ENCODE data around the gene CBX8.

Gene CBX8

GRCh38 chr17:79814974-79815835 lies 18.3 kb upstream of the CBX8 start:
- Histone ChIP-seq H3K27ac (ENCODE audit: low read depth, low read length) (no peak overlapping the region), H3K9ac (ENCODE audit: low read length) (no peak overlapping the region), H3K4me3 (ENCODE audit: low read depth in 1 of 2, low read length in 2 of 2) (no peak overlapping the region), H3K4me1 (ENCODE audit: insufficient read depth, low read length) (peaks cover 18% of the 10 kb centered on the region), H3K9me3 (ENCODE audit: low read length) (no peaks in the 10 kb centered on the region), H3K27me3 (ENCODE audit: control insufficient read depth in 1 of 2, insufficient read depth in 2 of 2, low read length in 2 of 2) (peaks cover 28 to 62% of the 10 kb centered on the region in 2 donors), H3K36me3 (ENCODE audit: insufficient read depth, low read length) (no peaks in the 10 kb centered on the region)

DNA sequence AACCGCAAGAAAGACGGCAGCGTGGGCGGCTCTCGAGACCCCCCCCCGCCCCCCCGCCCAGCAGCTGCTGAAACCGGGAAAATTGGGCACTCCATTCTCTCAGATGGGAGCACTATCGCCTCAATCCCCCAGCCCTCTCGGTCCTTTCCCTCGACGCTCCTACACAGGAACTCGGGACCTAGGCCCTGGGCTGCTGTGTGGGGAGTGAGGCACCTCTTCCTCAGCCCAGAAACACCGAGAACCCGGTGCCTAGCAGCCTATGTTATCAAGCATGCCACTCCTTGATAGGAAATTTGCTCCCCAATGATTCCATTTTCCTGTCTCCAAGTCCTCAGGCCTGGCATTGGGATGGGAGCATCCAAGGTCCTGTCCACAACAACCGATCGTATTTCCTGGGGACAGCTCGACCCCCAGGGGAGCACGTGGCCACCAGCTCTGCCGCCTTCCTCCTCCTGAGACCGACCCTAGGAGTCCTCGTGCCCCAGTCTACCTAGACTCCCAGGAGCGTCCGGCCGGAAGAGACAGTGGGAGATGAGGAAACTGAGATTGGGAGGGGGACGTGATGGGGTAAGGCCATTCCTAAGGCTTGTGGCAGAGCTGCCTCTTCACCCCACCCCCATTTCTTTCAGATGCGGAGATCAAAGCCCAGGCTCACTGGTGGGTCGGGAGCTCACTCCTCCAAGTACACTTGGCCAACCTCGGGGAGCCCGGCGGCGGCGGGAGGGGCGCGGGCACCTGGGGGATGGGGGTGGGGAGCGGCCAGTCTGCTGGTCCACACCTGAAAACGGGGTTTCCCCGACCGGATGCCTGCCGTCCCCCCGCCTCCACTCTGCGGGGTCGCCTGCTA lies 17.5 kb upstream of the CBX8 start:
- Histone ChIP-seq H3K9ac (ENCODE audit: low read length) (no peak overlapping the region), H3K27ac (ENCODE audit: low read depth, low read length) (no peak overlapping the region), H3K9me3 (ENCODE audit: low read length) (no peaks in the 10 kb centered on the region), H3K4me3 (ENCODE audit: low read depth in 1 of 2, low read length in 2 of 2) (no peak overlapping the region), H3K4me1 (ENCODE audit: insufficient read depth, low read length) (peaks cover 18% of the 10 kb centered on the region), H3K27me3 (ENCODE audit: control insufficient read depth in 1 of 2, insufficient read depth in 2 of 2, low read length in 2 of 2) (peaks cover 29 to 63% of the 10 kb centered on the region in 2 donors), H3K36me3 (ENCODE audit: insufficient read depth, low read length) (no peaks in the 10 kb centered on the region)

DNA sequence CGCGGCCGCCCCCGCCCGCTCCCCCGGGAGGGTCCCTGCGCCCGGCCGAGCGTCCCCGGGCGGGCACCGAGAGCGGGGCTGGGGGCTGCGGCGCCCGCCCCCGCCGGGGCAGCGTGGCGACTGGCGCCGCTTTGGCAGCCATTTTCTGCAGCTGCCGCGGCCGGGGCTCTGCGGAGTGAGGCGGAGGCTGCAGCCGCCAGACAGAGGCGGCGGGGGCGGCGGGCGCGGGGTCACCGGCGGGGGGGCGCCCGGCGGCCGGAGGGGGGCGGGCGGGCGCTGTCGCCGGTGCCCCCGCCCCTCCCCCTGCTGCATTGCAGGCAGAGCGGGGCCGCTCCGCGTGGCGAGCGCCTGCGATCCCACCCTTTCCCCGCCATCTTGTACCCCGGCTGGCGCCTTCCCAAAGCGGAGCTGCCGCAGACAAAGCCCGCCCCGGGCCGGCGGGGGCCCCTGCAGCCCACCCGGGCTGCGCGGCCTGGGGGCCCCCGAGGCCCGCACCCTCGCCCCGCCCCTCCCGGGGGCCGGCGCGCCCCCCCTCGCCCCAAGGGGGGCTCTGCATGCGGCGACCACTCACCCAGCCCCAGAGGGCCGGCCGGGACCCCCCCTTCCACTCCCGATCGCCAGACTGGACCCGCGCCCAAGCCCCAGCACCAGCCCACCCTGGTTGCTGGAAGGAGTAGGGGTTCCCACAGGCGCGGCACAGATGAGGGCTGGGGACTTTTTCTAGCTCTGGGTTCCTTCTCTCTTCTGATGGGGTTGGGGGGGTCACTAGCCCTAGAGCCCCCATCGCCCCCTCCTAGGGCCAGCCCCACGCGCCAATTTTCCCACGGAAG lies 16.6 kb upstream of the CBX8 start:
- Histone ChIP-seq H3K36me3 (ENCODE audit: insufficient read depth, low read length) (no peaks in the 10 kb centered on the region), H3K27me3 (ENCODE audit: control insufficient read depth in 1 of 2, insufficient read depth in 2 of 2, low read length in 2 of 2) (peaks cover 37 to 72% of the 10 kb centered on the region in 2 donors), H3K9ac (ENCODE audit: low read length) (no peak overlapping the region), H3K27ac (ENCODE audit: low read depth, low read length) (no peak overlapping the region), H3K4me3 (ENCODE audit: low read depth in 1 of 2, low read length in 2 of 2) (no peak overlapping the region), H3K9me3 (ENCODE audit: low read length) (no peaks in the 10 kb centered on the region), H3K4me1 (ENCODE audit: insufficient read depth, low read length) (peaks cover 18% of the 10 kb centered on the region)

DNA sequence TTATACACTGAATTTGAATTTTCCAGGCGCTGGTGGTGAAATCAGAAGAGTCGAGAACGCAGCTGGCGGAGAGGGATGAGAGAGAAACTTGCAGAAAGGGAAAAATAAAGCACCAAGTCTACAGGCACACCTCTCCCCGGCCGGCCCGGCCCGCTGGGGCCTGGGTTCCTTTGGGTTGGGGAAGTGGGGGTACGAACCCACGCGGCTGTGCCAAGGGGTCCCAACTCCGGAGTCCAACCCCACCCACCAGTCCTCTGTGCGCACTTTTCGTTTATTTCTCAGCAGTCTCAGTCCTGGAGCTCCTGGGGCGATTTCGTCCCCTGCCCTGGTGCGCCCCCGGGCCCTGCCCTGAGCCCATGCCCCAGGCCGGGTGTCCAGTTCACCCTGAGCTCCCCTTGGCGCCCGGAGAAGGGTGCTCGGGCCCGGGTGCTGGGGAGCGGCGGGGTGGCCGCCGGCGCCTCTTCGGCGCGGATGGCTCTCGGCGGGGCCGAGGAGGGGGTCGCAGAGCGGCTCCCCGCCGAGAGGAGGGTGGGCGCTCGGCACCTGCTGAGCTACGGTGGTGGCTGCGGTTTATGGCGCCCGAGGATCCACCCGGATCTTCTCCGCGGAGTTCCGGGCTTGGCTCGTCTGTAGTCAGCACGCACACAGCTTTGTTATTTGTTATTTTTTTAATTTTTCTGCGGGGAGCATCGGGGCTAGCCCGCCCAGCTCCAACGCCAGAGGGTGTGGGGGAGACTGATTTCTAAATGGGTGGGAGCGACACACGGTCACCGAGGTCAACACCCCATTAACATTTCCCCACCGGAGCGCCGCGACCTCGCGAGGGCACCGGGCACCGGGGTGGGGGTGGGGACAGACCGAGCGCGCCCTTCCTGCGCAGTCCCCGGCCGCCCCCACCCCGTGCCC lies 15.7 kb upstream of the CBX8 start:
- Histone ChIP-seq H3K27me3 (ENCODE audit: control insufficient read depth in 1 of 2, insufficient read depth in 2 of 2, low read length in 2 of 2) (peaks cover 47 to 77% of the 10 kb centered on the region in 2 donors), H3K9me3 (ENCODE audit: low read length) (no peaks in the 10 kb centered on the region), H3K27ac (ENCODE audit: low read depth, low read length) (no peak overlapping the region), H3K36me3 (ENCODE audit: insufficient read depth, low read length) (no peaks in the 10 kb centered on the region), H3K4me1 (ENCODE audit: insufficient read depth, low read length) (peaks cover 18% of the 10 kb centered on the region), H3K9ac (ENCODE audit: low read length) (no peak overlapping the region), H3K4me3 (ENCODE audit: low read depth in 1 of 2, low read length in 2 of 2) (no peak overlapping the region)

- Histone ChIP-seq H3K9ac (ENCODE audit: low read length) (no peak overlapping the region), H3K9me3 (ENCODE audit: low read length) (no peaks in the 10 kb centered on the region), H3K27ac (ENCODE audit: low read depth, low read length) (no peak overlapping the region), H3K27me3 (ENCODE audit: control insufficient read depth in 1 of 2, insufficient read depth in 2 of 2, low read length in 2 of 2) (peaks cover 53 to 84% of the 10 kb centered on the region in 2 donors), H3K36me3 (ENCODE audit: insufficient read depth, low read length) (no peaks in the 10 kb centered on the region), H3K4me3 (ENCODE audit: low read depth in 1 of 2, low read length in 2 of 2) (no peak overlapping the region), H3K4me1 (ENCODE audit: insufficient read depth, low read length) (peaks cover 18% of the 10 kb centered on the region)
Measured at GRCh38 chr17:79811868-79812352, 15.0 kb upstream of the CBX8 start.

GRCh38 chr17:79811011-79811867 lies 14.4 kb upstream of the CBX8 start:
- no peak overlapping the region for H3K4me3 ChIP-seq (ENCODE audit: low read depth in 1 of 2, low read length in 2 of 2)
- peaks cover 18% of the 10 kb centered on the region for H3K4me1 ChIP-seq (ENCODE audit: insufficient read depth, low read length)
- H3K27me3 ChIP-seq (ENCODE audit: control insufficient read depth in 1 of 2, insufficient read depth in 2 of 2, low read length in 2 of 2): peaks cover 60 to 88% of the 10 kb centered on the region in 2 donors
- H3K9ac ChIP-seq (ENCODE audit: low read length): no peak overlapping the region
- no peaks in the 10 kb centered on the region for H3K36me3 ChIP-seq (ENCODE audit: insufficient read depth, low read length)
- no peaks in the 10 kb centered on the region for H3K9me3 ChIP-seq (ENCODE audit: low read length)
- no peak overlapping the region for H3K27ac ChIP-seq (ENCODE audit: low read depth, low read length)

GRCh38 chr17:79810130-79811010 lies 13.5 kb upstream of the CBX8 start:
- Histone ChIP-seq H3K36me3 (ENCODE audit: insufficient read depth, low read length) (no peaks in the 10 kb centered on the region), H3K27me3 (ENCODE audit: control insufficient read depth in 1 of 2, insufficient read depth in 2 of 2, low read length in 2 of 2) (peaks cover 68 to 88% of the 10 kb centered on the region in 2 donors), H3K4me1 (ENCODE audit: insufficient read depth, low read length) (peaks cover 18% of the 10 kb centered on the region), H3K27ac (ENCODE audit: low read depth, low read length) (no peak overlapping the region), H3K4me3 (ENCODE audit: low read depth in 1 of 2, low read length in 2 of 2) (no peak overlapping the region), H3K9ac (ENCODE audit: low read length) (no peak overlapping the region), H3K9me3 (ENCODE audit: low read length) (no peaks in the 10 kb centered on the region)

DNA sequence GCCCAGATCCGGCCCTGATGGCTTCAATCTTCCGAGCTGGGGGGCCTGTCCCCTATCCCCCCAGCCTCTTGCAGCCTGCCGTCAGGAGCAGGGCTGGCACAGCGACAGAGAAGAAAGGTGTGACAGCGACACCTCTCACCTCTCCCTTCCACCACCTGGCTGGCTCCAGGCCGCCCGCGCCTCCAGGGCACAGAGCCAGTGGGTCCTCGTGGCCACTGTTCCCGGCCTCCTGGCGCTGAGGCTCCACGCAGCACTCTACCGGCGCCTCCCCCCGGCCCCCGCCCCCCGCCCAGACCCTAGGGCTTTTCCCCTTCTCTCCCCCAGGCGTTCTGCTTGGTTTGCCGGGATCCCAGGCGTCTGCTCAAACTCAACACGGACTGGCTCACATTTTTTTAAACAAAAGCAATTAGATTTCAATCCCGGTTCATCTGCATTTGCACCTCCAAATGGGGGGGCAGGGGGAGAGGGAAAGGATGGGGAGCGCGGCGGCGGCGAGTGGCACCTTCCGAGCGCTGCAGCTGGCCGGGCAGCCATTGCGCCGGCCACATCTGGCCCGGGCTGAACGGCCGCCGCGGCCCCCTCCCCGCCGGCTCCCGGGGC lies 12.8 kb upstream of the CBX8 start:
- H3K27me3 ChIP-seq (ENCODE audit: control insufficient read depth in 1 of 2, insufficient read depth in 2 of 2, low read length in 2 of 2): peaks cover 76 to 88% of the 10 kb centered on the region in 2 donors
- no peak overlapping the region for H3K4me3 ChIP-seq (ENCODE audit: low read depth in 1 of 2, low read length in 2 of 2)
- H3K9me3 ChIP-seq (ENCODE audit: low read length): no peaks in the 10 kb centered on the region
- H3K4me1 ChIP-seq (ENCODE audit: insufficient read depth, low read length): peaks cover 18% of the 10 kb centered on the region
- H3K9ac ChIP-seq (ENCODE audit: low read length): no peak overlapping the region
- no peak overlapping the region for H3K27ac ChIP-seq (ENCODE audit: low read depth, low read length)
- no peaks in the 10 kb centered on the region for H3K36me3 ChIP-seq (ENCODE audit: insufficient read depth, low read length)

Data from muscle layer of colon (tissue), 2 donors.